Ascending aorta (tissue), 2 donors: ENCODE results near the gene MKKS. TPM values are rescaled to one million over a fixed set of nuclear protein-coding genes. Genes with fewer than 3 reads are reported as not detected.

Experiments used
- DNase-seq, 2 donors: peaks; one replicate each; pipeline ENCODE4 v3.0.0-alpha.2; 2019; ENCODE audit warnings: low spot score in 2 of 2
- H3K27ac ChIP-seq, 2 donors: fragments of 200-600 bp; sonication (generic); one replicate each; pipeline ENCODE4 v1.5.1; 2016 to 2017; ENCODE audit warnings: mild to moderate bottlenecking in 1 of 2
- H3K27me3 ChIP-seq: fragments of 200-600 bp; sonication (generic); one replicate; pipeline ENCODE4 v1.5.1; 2017
- H3K36me3 ChIP-seq, 2 donors: fragments of 200-600 bp; sonication (generic); one replicate each; pipeline ENCODE4 v1.5.1; 2016
- H3K4me1 ChIP-seq, 2 donors: fragments of 200-600 bp; sonication (generic); one replicate each; pipeline ENCODE4 v1.5.1; 2016 to 2017; ENCODE audit warnings: mild to moderate bottlenecking in 1 of 2
- H3K4me3 ChIP-seq, 2 donors: fragments of 200-600 bp; sonication (generic); one replicate each; pipeline ENCODE4 v1.5.1; 2016 to 2017; ENCODE audit warnings: mild to moderate bottlenecking in 1 of 2
- H3K9me3 ChIP-seq, 2 donors: fragments of 200-600 bp; sonication (generic); one replicate each; pipeline ENCODE4 v1.5.1; 2016
- intact Hi-C: fragments of 100-400 bp; cut with DNase I; formaldehyde crosslinking; loops from one replicate; pipeline ENCODE4 v1.15.1; 2023
- total RNA-seq: library from RNA; depleted of rRNA; stranded (reverse); fragments of >200 nt; gene quantifications from one replicate; pipeline ENCODE4 v1.1.0, GENCODE V29; 2016
- TF ChIP-seq, protein P1 (sequence below), 3 experiments: fragments of 200-600 bp in 2 of 3; fragments of 450-650 bp in 1 of 3; sonication (generic) in 2 of 3; IDR thresholded peaks; one replicate each; pipeline ENCODE4 v1.5.1; 2016 to 2019; ENCODE audit warnings: antibody characterized with exemption in 3 of 3, mild to moderate bottlenecking in 1 of 3, moderate library complexity in 1 of 3

The MKKS gene
- 7.3 TPM for total RNA-seq

DNA sequence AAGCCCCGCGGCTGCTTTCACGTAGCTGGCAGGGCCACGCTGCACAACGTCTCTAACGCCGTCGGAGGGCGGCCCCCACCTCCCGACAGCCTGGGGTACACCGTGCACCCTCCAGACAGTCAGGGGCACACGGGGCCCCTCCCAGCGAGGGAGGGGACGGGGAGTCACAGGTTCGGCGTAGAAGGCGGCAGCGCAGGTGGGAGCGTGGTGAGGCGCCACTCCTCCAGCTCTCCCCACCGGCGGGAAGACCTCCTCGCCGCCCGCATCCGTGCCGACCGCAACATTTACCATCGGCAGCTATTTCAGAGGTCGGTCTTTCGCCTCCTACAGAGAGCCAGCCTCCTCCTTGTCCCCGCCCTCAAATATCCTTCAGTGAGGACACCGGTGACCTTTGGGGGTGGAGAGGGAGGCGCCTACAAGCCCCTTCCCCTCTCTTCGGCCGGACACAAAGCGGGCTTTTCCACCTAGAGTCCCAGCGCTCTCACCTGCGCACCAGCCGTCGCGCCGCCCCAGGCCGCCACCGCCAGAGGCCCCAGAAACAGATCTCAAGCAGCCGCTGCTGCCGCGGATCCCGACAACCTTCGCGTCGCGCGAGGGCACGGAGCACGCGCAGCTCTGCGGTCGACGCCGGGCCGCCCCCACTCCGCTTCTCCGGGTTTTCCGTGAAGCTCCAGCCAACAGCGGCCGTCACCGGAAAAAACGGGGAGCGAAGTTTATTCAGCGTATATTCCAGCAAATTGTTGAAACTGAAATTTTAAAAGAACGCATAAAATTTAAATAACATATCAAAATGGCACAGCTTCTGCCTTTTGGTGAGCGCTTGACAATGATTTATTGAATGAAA lies at the start of gene MKKS:
Gene MKKS, minus strand, starts transcription at position 600 of the 844 bp plus-strand sequence. CDS start 20,708 bp downstream, outside the sequence.
- Histone ChIP-seq H3K27me3 (no peaks in the 10 kb centered on the region), H3K4me3 (peak within 1 kb of the TSS; percentile 86 to 96), H3K36me3 (no peaks in the 10 kb centered on the region), H3K4me1 (peaks cover 8 to 19% of the 10 kb centered on the region in 2 donors), H3K9me3 (no peaks in the 10 kb centered on the region), H3K27ac (peak within 1 kb of the TSS; percentile 83 to 84)
- DNase-seq, result peak in 1 of 2 donors; percentile 94
- TF ChIP-seq, protein P1, sequence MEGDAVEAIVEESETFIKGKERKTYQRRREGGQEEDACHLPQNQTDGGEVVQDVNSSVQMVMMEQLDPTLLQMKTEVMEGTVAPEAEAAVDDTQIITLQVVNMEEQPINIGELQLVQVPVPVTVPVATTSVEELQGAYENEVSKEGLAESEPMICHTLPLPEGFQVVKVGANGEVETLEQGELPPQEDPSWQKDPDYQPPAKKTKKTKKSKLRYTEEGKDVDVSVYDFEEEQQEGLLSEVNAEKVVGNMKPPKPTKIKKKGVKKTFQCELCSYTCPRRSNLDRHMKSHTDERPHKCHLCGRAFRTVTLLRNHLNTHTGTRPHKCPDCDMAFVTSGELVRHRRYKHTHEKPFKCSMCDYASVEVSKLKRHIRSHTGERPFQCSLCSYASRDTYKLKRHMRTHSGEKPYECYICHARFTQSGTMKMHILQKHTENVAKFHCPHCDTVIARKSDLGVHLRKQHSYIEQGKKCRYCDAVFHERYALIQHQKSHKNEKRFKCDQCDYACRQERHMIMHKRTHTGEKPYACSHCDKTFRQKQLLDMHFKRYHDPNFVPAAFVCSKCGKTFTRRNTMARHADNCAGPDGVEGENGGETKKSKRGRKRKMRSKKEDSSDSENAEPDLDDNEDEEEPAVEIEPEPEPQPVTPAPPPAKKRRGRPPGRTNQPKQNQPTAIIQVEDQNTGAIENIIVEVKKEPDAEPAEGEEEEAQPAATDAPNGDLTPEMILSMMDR (IDR thresholded peaks at IDR 0.05), result peak in 1 of 3 experiments; percentile 5
- intact Hi-C loops, result loop anchor here (1.0 to 10.0 kb wide), 5 partner anchors 171 to 841 kb away; partner anchors contain the start of genes JAG1 and SNAP25

- intact Hi-C loops, result no loop called here
- H3K27ac ChIP-seq, result no peak overlapping the region
- no peaks in the 10 kb centered on the region for H3K36me3 ChIP-seq
- no peaks in the 10 kb centered on the region for H3K27me3 ChIP-seq
- no peak for DNase-seq
- H3K4me1 ChIP-seq, result no peaks in the 10 kb centered on the region
- TF ChIP-seq, protein P1 (IDR thresholded peaks at IDR 0.05), result no peak
- H3K4me3 ChIP-seq, result no peak overlapping the region
- H3K9me3 ChIP-seq, result no peaks in the 10 kb centered on the region
Measured at GRCh38 chr20:10483691-10484090, 49.7 kb upstream of the MKKS start.

- no peak for DNase-seq
- intact Hi-C loops, result no loop called here
Measured at GRCh38 chr20:10481676-10482075, 47.7 kb upstream of the MKKS start.

GRCh38 chr20:10478930-10479329 lies 44.9 kb upstream of the MKKS start:
- Histone ChIP-seq H3K4me1 (peaks cover 0 to 12% of the 10 kb centered on the region in 2 donors), H3K27me3 (no peaks in the 10 kb centered on the region), H3K4me3 (no peak overlapping the region), H3K9me3 (no peaks in the 10 kb centered on the region), H3K27ac (no peak overlapping the region), H3K36me3 (no peaks in the 10 kb centered on the region)
- TF ChIP-seq, protein P1 (IDR thresholded peaks at IDR 0.05), result no peak
- intact Hi-C loops, result loop anchor here (10.0 kb wide), 1 partner anchor 736 kb away; no protein-coding TSS in a partner anchor
- no peak for DNase-seq

More at GRCh38 chr20:10481676-10482075, 47.7 kb upstream of the MKKS start:
- Histone ChIP-seq H3K4me3 (no peak overlapping the region), H3K27ac (no peak overlapping the region), H3K4me1 (no peaks in the 10 kb centered on the region), H3K9me3 (no peaks in the 10 kb centered on the region), H3K27me3 (no peaks in the 10 kb centered on the region), H3K36me3 (no peaks in the 10 kb centered on the region)
- TF ChIP-seq, protein P1 (IDR thresholded peaks at IDR 0.05), result no peak

DNA sequence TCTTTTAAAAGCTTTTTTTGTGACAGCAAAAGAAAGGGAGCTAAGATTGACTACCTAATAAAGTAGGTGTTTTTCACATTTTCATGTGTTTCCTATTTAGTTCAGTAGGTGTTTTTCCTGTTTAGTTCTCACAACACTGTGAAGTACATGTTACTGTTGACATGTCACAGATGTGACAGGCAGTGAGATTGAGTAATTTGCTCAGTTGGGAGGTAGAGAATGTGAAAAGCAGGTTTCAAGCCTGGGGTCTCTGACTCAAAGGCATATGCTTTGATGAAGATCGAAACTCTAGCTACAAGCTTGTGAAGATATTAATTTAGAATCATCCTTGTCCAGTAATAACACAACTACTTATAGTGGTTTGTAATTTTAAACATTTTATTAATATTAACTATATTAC lies 44.2 kb upstream of the MKKS start:
- no peak for DNase-seq
- intact Hi-C loops, result loop anchor here (10.0 kb wide), 1 partner anchor 737 kb away; no protein-coding TSS in a partner anchor

More for the DNA sequence above, 44.2 kb upstream of the MKKS start:
- TF ChIP-seq, protein P1 (IDR thresholded peaks at IDR 0.05), result no peak
- H3K27ac ChIP-seq, result no peak overlapping the region
- H3K27me3 ChIP-seq, result no peaks in the 10 kb centered on the region
- H3K36me3 ChIP-seq, result no peaks in the 10 kb centered on the region
- H3K4me1 ChIP-seq, result peaks cover 0 to 13% of the 10 kb centered on the region in 2 donors
- H3K4me3 ChIP-seq, result no peak overlapping the region
- no peaks in the 10 kb centered on the region for H3K9me3 ChIP-seq
